PFSK-1 (cell line): Measurements from ENCODE around the gene TMPRSS7.

ENCODE experiments used
- POLR2AphosphoS5 ChIP-seq: IDR thresholded peaks from 2 replicates; pipeline ENCODE4 v1.6.1; 2012; ENCODE audit warnings: low read depth, mild to moderate bottlenecking, control low read depth, low read length, moderate library complexity
- SIN3A ChIP-seq: IDR thresholded peaks from 2 replicates; pipeline ENCODE4 v1.6.1; 2012; ENCODE audit warnings: mild to moderate bottlenecking, low read length, moderate library complexity, borderline replicate concordance; ENCODE audit not compliant: insufficient read depth

- TF ChIP-seq SIN3A (no peak), POLR2AphosphoS5 (no peak)
These were observed 31.0 kb upstream of the TMPRSS7 start for GRCh38 chr3:112003321-112004080.
